GM21576 (cell line): ENCODE data around the gene FRMPD1.

Experiments used
- ATAC-seq: cut with Tn5 transposase; IDR thresholded peaks from one replicate; pipeline ENCODE4 v1.9.1; 2021; ENCODE audit warnings: mild to moderate bottlenecking, moderate library complexity; ENCODE audit not compliant: unreplicated experiment

FRMPD1 gene

DNA sequence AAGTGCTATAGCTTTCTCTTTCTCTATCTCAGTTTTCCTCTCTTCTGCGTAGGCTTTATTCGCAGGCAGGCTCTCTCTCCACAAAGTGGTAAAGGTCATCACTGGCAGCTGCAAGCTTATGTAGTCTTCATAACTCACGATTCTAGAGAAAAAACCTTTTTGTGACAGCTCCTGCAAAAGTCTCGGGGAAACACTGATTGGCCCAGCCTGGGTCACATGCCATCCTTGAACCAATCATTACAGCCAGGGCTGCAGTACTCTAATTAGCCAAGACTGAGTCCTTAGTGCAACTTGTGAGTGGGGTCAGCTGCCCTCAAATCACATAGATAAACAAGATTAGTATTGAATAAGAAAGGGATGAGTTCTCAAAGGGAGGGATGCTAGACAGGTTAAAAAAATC is 18.3 kb upstream of the FRMPD1 start:
- ATAC-seq: no peak

DNA sequence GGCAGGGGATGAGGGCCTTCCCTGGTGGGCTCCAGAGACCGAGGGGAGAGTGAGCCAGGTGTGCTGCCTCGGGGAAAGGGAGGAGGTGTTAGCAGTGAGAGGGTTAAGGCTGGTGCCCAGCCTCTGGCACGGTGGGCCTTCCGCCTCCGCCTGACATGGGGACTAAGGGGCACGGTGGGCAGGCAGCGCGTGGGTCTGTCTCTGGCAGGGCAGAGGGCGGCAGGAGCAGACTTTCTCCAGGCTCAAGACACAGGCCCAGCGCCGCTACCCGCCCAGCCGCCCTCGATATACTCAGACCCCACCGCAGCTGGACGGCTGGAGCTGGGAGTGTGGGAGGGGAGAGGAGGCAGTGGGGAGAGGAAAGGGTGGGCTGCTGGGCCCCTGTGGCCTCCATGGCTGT is 14.9 kb upstream of the FRMPD1 start:
- no peak for ATAC-seq

DNA sequence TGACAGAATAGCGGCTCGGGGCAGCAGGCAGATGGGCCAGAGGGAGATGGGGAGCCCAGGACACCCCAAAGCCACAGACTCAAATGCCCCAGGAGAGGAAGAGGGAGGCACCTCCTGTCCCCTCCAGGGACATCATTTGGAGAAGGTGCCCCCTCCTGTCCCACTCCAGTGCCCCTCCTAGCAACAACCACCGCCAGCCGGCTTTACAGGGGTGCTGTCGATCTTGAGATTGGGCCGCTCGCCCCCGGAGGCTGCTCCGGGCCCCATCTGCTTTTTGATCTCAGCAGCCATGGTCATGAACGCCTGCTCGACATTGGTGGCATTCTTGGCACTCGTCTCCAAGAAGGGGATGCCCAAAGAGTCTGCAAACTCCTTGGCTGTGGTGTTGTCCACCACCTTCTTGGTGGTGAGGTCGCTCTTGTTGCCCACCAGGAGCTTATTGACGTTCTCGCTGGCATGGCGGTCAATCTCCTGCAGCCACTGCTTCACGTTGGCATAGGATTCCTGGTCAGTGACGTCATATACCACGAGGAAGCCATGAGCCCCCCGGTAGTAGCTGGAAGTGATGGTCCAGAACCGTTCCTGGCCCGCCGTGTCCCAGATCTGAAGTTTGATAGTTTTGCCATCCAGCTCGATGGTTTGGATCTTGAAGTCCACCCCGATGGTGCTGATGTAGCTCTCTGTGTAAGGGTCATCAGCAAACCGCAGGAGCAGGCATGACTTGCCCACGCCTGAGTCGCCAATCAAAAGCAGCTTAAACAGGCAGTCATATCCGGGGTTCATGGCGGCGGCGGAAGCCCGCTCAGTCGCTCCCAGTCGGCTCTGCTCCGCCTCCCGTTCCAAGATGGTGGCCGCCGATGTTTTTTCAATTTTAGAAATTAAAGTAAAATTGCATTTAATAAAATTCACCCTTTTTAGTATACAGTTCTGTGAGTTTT is 14.0 kb upstream of the FRMPD1 start:
- ATAC-seq: no peak

DNA sequence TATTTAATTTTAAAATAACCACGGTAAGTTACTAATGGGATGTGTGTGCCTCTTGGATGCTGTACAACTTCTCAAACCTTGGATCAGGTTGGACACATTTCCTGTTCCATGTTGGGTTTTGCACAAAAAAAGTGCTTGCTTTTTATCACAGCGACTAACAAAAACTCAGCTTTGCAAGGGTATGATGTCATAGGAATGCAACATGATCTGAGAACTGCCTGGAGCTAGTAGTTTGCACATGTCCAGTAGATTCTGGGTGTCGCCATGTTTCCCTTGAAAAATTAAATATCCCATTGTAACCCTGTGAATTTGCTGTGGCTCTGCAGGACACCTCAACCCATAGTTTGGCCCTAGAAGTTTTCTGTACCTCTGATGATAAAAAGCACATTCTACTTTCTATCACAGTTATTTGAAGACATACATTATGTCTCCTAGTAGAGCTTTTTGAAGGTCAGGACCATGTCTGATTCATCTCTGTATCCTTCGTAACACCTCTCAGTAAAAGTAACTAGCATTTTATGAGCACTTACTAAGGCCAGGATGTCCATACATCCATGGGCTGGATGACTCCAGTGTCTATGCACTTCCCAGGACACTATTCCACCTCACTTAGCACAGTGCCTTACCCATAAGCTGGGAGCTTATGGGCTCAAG is 11.5 kb upstream of the FRMPD1 start:
- no peak for ATAC-seq

DNA sequence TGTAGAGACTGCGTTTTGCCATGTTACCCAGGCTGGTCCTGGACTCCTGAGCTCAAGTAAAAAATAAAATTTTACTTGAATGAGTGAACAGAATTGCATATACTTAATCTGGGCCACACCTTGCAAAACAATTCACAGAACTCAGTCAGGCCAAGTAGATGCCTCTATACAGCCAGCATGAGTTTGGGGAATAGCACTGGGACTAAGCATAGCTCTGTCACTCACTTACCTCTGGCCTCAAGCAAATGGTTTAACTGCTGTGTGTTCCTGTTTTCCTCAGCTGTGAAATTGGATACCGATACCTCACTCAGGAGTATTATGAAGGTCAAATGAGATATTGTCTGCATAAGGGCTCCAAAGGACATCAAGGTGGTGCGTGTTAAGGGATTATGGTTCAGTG is 10.9 kb upstream of the FRMPD1 start:
- ATAC-seq: no peak

DNA sequence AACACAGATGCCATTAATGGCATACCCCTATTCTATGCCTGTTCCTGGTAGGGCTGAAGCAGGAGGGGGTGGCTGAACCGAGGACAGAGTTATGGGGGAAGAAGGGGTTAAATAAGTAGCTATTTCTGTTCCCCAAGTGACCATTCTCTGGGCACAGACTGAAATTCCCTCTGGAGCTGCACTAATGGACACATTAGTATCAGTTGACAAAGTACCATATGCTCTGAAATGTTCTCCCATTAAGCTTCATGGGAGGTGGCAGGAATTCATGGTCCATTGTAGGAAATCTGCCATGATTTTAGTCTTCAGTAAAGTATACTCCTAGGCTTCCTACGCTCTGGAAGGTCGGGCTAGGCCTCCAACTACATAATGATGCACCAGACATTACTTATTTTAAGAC is 10.5 kb upstream of the FRMPD1 start:
- no peak for ATAC-seq

DNA sequence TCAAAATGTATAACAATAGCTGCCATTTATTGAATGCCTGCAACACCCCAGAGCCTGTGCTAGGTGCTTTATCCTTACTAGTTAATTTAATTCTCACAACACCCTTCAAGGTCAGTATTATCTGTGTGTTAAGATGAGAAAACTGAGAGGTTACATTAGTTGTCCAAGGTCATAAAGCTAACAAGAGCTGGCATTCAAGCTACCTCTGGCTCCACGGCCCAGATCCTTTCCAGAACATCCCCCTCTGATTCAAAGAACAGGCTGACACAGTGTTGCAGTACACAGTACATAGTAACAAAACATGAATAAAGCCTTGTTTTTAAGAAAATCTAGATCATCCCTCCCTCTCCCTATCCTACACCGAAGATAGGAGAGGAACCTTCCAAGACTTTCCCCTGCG is 9.4 kb upstream of the FRMPD1 start:
- ATAC-seq: no peak

DNA sequence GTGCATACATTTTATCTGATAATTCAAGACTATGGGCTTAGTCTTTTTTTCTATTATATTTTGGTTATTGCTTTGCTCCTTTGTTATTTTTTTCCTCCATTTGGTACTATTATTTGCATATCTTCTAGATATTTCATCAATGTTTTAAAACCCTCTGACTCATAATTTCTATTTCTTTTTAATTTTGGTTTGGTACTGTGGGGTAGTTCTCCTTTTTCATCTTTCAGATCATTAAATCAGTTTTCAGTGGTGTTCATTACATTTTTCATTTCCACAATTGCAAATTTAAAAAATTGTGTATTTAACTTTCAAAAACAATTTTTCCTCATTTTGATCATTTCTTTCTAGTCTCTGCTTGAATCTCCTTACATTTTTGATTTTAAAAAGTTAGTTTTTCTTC is 7.5 kb upstream of the FRMPD1 start:
- no peak for ATAC-seq

DNA sequence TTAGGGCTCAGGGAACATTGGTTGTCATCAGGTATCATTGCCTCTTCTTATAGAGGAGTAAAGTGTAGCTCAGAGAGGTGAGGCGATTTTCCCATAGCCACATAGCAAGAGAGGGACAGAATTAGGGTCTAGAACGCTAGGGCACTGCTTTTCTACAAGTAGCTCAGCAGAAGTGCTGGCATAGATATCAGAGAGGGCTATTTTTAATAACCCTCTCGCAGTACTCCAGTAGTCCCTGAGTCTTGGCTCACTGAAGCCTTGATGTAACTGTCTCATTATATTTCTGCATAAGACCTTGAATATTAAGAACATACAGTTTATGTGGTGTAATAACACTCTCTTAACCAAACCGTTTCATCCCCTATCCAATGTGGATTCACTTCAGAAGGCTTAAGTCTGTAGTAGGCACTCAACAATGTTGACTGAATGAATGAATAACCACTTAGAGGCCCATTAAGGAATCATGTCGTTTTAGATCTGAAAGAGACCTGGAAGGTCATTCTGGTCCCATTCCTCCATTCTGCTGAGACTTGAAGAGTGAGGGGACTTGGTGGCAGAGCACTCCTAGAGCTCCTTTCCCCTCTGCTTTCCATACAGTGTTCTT is 4.7 kb upstream of the FRMPD1 start:
- ATAC-seq: no peak

DNA sequence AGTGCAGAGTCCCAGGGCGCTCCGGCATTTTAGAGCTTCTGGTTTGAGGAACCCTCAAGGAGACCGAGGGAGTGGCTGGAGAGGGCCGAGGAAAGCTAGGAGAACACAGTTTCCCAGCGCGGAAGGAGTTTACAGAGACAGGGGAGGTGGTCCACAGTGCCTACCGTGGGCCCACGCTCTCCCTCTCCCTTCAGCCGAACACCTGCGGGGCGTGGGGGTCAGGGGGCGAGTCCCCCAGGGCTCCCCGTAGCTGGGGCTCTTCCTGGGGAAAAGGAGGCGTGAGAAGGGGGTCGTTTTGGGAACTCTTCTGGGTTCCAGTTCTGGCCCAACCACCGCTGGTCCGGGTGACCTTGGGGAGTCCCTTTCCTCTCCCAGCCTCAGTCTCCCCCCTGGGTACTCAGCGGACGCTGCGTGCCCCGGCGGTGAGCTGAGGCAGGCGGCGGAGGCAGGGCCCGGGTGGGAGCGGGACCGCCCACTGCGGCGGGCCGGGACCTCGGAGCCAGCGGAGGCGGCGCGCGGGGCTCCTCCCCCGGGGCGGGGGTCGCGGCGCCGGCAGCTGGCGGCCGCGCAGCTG is 368 bp upstream of the FRMPD1 start:
- ATAC-seq: no peak

DNA sequence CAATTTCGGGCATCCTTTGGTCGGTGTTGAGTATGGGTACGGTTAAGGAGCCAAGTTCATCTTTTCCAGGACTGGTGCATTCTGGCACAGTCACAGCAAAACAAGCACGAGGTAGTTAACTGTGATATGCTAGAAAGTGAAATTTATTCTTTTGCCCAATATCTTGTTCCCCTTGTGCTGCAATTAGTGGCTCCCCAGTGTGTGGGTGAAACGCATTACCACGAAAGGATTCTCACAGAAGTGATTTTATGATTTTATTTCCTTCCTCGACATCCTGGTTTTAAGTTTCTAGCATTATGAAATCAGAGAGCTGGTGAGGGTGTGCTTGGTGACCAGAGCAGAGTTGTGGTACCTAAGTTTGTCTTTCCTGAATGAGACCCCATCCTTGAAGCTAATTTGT is 1.5 kb downstream of the FRMPD1 start:
- ATAC-seq: no peak

DNA sequence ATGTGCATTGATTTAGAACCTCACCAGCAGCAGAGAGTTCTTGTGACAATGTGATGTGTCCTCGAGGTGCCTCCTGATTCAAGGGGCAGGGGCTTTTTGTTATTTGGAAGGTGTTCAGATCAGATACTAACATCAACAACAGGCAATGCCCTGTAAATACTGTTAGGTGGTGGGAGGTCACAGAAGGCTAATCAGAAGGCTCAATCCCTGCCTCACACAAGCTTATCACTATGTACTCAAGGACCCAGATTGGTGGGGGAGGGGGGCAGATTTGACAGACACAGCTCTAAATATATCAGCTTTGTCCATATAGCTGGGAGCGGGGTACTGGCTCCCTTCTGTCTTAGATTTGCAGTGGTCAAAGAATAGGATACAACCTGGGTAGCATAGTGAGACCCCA is 2.6 kb downstream of the FRMPD1 start:
- ATAC-seq: no peak

DNA sequence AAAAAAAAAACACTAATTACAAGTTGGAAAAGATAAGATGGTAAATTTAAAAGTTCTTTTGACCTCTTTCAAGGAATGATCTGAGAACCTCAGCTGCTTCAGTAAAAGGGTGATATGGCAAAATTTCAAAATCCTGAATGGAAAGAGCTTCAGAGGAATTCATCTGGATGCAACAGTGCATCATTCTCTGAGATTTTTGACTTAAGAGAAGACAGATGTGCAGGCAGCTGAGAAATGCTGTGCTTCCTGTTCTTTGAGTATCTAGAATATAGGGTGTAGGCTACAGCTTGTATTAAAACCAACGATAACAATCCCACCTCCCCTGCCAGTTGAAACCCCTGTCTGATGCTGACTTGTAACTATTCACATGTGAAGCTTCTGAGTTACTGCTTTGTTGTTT is 6.2 kb downstream of the FRMPD1 start:
- ATAC-seq: no peak

DNA sequence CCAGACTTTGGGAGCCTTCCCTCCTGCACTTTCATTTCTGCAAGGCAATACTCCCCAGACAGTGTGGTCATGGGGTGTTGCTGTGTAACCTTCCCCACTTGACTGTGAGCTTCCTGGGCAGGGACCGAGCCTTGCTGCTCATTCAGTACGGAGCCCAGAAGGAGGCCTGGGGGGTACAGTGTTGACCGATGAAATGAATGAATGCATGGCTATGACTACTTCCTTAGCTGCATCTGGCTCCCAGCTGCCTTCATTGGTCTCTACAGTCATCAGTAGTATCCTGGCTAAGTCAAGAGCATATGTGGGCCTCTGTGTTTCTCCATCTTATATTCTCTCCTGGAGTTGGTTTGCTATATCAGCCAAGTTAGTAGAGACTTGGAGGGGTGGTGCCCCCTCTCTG is 9.9 kb downstream of the FRMPD1 start:
- no peak for ATAC-seq

DNA sequence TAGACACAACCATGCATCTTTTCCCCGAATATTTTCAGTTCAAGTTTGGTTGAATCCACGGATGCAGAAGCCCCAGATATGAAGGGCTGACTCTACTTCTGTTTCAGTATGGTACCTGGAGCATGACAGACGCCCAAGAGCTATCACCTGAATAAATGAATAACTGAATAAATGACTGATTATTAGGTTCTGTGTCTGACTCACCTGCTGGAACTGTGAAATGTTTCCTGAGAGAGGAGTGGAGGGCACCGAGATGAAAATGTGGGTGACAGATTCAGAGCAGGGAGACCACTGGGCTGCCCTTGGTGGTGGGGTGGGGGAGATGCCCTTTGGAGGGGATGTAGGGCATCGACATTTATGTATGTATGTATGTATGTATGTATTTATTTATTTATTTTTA is 13.2 kb downstream of the FRMPD1 start:
- ATAC-seq: no peak

DNA sequence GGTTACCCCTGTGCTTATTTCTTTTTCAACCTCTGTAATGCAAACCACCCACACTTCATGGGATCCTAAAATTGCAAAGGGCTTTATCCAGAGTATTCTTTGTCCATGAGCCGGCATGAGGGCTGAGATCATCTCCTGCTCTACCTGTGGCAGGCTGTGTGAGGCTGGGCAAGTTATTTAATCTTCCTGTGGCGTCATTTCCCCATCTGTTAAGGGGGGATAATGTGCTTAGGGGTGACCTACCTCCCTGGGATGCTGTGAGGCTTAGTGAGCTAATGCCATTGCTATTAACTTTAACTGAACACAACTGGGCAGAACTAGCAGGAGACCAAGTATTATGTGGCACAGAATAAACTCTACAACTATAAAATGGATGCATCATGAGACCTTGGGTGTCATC is 17.0 kb downstream of the FRMPD1 start:
- ATAC-seq: no peak

DNA sequence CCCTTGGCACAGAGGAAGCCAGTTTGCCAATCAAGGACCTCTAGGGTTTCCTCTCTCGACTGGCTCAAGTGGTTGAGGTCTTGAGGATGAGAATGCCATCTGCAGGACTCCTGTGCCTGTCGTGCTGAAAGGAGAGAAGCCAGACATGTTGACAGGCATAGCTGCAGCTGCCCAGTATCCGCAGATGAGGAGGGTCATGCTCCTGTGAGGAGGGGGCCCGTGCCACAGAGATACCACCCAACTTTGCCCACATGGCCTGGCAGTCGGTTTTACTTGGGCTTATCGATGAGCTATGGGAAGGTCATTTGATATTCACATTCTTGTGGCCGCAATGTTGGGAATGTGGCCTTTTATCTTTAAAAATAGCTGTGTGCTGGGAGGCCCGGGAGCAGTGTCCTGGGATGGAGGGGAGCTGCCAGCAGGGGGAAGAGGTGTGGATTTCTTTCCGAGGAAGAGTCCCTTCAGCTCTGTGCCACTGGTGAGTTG is 17.4 kb downstream of the FRMPD1 start:
- no peak for ATAC-seq

DNA sequence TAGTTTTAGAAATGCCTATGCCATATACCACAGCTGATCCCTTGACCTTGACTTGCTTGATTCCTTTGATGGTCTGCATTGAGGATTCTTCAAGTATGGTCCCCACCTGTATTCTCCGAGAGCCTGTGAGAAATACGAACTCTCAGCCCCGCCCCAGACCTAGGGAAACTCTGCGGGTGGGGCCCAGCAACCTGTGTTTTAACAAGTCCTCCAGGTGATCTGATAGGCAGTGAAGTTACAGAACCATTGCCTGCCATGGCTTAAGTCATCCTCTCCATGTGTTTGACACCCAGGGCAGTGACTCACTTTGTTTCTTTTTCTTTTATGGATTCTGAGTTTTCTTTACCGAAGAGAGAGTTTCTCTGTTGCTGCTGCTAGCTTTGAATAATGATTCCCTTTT is 18.5 kb downstream of the FRMPD1 start:
- no peak for ATAC-seq

DNA sequence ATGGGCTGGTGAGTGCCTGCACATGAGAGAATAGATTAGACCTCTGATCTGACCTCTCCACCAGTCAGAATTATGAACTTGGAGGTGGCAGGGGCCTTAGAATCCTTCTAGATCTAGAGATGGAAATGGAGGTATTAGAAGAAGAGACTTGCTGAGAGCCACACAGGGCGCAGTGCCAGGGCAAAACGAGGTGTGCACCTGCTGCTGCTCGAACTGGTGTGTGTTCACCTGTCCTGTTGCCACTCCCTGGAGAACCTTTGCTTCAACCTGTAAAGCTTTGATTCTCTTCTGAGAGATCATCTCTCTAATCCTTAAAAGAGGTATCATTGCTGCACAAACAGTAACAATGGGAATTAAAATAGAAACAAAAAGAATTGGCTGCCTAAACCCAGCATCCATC is 24.9 kb downstream of the FRMPD1 start:
- ATAC-seq: no peak

DNA sequence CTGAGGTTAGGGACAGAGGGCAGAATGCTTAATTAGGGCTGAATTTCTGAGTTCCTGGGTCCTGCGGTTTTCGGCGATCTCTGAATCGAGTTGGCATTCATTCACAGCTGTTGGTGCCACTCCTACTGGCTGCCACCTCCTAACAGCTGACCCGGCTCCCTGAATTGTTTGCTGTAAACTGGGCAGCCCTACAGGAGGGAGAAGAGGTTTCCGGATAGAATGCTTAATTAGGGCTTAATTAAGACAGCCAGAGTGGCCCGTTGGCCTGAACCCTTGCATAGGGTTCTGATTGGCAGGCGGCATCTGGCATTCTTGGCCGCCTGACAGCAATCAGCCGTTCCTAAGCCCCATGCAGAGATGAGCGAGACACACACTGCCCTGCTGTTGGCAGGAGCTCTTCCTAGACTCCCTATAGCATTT is 25.7 kb downstream of the FRMPD1 start:
- ATAC-seq: no peak

DNA sequence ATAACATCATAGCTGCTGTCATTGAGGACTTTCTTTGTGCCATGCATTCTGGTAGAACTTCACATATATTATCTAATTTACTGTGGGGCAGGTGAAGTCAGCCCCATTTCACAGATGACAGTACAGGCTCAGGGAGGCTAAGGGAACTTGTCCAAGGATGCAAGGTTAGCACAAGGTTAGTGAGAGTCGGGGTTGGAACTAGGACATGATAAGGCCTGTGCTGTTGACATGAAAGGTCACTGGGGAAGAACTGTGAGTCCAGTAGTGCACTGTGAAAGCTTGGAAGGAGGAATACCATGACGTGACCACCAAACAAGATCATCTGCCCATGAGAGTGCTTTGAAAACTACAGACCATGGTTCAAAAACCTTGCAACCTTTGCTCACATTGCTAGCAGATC is 26.7 kb downstream of the FRMPD1 start:
- no peak for ATAC-seq
